ELR (cell line): Measurements from ENCODE around the gene PLCB4.

Experiments
- DNase-seq: peaks from one replicate; pipeline ENCODE4 v3.0.0-alpha.2; 2015; ENCODE audit warnings: low read depth

Gene PLCB4

DNA sequence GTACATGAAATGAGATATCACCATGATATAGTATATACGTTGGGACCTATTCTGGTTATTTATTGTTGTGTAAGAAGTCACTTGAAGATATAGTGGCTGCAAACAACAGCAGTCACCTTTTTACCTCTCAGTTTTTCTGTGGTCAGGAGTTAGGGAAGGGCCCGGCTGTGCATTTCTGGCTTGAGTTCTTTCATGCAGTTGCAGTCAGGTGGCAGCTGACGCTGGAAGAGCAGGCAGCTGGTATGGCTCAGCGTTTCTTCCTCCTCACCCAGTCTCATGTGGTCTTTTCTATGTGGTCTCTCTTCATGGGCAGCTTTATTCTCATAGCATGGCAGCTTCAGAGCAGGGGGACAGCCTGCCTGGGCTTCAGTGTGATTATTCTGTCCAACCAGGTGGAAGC is 154.4 kb downstream of the PLCB4 start:
- DNase-seq = no peak

DNA sequence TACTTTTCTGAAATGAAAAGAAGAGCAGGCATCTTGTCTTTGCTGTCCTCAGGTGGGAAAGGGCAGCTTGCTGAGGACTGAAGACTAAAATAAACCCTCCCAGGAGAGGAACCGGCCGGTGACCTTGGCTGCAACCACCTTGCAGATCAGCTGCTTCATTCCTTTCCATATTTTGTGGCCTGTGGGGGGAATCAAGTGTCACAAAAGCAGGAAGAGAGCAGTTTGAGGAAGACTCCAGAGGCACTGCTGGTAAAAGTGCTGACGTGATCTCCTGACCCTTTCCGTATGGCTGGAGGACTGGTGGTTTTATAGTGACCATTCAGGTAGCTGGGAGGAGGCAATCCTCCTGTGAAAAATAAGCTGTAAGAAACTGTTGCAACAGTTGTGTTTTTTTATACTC is 157.0 kb downstream of the PLCB4 start:
- DNase-seq = no peak

DNA sequence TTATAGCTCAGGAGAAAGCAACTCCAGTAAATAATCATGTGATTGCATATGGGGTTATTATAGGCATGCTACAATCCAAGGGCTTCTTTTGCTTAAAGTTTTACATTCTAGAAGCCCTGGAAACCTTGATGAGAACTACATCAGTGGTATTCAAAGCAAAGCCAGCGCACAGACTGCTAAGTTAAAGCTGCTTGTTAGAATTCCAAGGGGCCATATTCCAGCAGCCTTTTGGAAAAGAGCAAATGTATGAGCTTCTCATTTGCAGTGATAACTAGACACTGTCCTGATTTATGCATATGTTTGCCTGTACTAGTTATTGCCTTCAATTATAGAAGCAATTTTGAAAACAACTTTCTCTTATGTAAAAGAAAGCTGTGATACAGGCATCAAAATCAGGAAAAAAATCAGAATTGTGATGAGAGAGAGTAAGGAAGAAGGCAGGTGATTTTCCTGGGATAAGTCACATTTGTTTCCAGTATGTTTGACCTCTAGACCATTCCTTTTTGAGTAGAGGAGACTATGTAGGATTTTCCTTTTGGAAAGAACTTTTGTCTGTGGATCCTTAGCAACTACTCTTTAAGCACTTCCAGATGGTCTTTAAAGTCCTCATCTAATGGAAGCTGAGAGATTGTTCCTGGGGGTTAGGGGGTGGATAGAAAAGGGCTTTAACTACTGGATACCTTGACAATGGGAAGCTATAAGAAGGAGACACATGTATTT is 159.2 kb downstream of the PLCB4 start:
- no peak for DNase-seq

GRCh38 chr20:9228774-9229450 is 160.0 kb downstream of the PLCB4 start:
- no peak for DNase-seq

DNA sequence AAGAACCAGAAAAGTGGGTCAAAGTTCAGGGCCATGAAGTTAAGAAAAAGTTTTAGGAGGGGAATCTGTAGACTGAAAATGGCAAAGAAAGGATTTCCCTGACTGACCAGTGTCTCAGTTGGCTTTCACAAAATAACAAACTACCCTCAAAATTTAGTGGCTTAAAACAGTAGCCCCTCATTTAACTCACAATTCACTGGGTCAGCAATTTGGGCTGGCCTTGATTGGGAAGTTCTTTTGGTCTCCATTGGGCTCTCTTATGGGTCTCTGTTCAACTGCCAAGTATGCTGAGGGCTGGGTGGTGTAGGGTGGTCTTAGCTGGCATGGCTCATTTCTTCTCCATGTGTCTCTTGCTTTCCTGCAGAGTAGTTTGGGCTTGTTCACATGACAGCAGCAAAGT is 161.5 kb downstream of the PLCB4 start:
- DNase-seq = no peak

DNA sequence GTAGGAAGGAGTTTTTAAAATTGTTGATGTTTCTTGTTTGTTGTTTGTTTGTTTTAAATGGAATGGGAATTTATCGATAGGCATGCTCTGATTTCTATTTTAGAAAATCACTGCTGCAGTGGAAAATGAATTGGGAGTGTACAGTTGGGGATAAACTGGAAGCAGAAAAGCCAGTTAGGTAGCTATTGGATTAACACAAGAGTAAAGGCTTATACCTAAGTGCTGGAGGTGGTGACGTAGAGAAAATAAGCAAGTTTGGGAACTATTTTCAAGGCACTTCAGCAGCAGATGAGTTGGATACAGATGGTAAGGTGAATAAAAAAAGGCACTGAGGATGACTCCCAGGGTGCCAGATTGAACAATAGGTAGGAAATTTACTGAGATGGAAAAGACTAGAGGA is 164.9 kb downstream of the PLCB4 start:
- no peak for DNase-seq

DNA sequence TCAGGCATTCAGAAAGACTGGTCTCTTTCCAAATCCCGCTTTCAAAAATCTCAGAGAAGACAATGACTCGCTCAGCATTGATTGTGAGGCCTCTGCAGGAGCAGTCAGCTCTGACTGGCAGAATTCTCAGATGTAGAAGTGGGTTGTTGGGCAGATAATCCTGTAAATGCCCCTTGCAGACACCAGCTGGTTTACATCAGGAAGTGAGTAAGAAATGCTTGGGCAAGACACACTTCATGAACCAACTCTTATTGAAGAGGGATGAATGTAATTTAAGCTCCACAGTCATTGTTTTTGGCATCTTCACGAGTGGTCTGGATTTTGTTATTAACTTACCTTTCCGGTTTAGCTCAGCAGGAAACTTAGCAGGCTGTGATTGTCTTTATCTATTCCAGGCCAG is 166.6 kb downstream of the PLCB4 start:
- DNase-seq = peak; percentile 71

GRCh38 chr20:9236458-9236857 is 167.6 kb downstream of the PLCB4 start:
- DNase-seq = no peak

DNA sequence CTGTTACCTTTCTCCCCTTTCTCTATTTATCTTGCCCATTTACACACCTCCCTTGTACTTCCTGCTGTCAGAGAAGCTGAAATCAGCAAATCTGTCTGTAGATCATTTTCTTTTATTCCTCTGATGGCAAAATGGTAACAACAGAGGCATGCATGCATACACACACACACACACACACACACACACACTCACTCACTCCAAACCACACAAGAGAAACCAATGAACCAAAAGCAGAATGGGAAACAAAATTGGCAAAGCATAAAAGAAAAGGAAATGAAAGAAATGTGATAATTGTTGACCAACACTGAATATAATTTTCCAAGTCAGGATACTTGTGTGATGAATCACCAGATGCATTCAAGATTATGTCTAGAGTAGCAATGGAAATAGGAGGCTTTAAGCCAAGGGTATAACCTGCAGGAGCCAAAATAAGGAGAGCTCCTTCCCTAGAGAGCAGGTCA is 172.4 kb downstream of the PLCB4 start:
- peak; percentile 71 for DNase-seq

- DNase-seq = peak; percentile 60
Measured at GRCh38 chr20:9241721-9242427, 173.0 kb downstream of the PLCB4 start.

DNA sequence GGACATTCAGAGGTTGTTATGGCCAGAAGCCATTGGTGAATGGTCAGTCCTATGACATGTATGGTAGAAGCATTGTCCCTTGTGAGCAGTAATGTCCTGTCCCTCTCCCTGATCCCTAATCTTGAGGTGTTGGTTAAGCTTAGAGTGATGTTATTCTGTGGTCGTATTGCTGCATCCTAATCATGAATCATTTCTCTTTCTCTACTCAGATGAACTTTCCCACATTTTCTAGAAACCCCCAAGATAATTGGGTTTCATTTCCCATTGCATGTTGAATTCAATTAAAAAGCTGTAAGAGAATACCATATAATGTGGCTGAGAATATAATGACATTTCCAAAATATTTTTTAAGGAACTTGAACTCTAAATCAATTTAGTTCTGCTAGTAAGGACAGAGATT is 175.1 kb downstream of the PLCB4 start:
- DNase-seq = no peak

- DNase-seq = no peak
Measured at GRCh38 chr20:9244811-9245210, 175.9 kb downstream of the PLCB4 start.

DNA sequence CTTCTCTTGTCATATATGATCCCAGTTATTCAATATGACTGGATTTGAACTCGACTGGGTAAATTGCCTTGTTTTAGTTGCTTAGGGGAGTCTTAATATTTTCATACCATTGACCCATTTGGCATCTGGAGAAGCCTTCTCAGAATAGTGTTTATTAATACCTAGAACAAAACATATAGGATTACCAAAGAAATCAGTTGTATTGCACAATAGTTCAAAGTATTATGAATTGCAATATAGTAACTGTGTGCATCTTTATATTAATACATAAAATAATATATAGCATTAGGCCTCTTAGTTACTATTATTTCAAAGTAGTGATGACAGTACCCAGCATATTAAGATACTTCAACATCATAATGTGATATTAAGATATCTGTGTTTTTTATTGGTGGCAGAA is 177.8 kb downstream of the PLCB4 start:
- DNase-seq = no peak

DNA sequence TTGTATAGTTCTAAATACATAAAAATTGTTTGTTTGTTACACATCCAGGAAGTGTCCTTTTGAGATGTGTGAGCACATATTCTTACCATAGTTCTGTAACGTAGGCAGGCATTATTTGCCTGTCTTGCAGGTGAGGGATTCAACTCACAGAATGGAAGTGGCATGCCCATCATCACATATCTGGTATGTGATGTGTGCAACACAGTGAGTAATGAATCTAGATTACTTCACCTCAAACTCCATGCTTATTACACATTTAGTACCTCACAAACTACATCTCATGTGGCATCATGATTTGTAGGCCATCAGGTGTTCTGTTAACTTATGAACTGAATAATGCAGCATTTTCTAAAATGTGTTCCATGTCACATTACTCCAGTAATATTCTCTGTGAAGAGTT is 181.6 kb downstream of the PLCB4 start:
- DNase-seq = no peak

DNA sequence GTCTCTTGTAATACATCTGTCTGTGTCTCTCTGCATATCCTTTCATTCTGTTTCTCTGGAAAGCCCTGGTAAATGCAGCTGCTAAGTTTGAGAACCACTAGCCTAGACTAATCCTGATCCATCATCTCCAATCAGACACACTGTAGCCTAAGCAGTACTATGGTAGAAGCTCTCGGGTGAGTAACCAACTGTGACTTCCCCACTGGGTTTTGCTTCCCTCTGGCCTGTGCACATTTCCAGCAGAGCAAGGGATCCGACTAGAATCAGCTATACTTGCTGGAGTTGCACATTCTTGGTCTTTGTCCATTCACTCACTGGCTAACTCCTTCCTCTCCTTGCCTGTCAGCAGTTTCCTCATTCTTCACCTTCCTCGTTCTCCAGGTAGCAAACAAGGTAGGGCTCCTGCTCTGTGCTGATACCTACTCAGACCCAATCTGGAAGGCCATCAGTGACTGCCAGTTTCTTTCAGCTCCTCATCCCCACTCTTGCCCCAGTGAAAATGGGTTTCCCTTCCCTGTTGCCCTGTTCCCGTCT is 184.2 kb downstream of the PLCB4 start:
- DNase-seq = no peak

DNA sequence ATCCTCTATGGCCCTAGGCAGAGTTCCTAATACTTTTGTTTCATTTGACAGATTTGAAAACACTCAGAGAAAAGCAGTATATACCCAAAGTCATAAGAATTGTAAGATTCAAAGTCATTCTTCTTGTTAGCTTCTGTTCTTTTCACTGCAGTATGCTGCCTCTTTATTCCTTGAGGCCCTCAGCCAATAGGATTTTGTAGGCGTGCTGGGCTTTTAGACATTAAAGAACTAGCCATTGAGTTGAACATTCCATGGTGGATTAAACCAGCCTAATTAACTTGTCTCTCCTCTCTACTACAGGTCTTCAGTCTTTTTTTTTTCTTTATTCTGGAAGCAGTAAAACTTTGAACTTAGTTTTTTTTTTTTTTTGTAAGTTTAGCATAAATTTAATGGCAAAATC is 186.3 kb downstream of the PLCB4 start:
- no peak for DNase-seq

- DNase-seq = no peak
Measured at GRCh38 chr20:9256393-9256792, 187.5 kb downstream of the PLCB4 start.

GRCh38 chr20:9258901-9259300 is 190.0 kb downstream of the PLCB4 start:
- no peak for DNase-seq

GRCh38 chr20:9260027-9260426 is 191.1 kb downstream of the PLCB4 start:
- no peak for DNase-seq

GRCh38 chr20:9261781-9262180 is 192.9 kb downstream of the PLCB4 start:
- no peak for DNase-seq

DNA sequence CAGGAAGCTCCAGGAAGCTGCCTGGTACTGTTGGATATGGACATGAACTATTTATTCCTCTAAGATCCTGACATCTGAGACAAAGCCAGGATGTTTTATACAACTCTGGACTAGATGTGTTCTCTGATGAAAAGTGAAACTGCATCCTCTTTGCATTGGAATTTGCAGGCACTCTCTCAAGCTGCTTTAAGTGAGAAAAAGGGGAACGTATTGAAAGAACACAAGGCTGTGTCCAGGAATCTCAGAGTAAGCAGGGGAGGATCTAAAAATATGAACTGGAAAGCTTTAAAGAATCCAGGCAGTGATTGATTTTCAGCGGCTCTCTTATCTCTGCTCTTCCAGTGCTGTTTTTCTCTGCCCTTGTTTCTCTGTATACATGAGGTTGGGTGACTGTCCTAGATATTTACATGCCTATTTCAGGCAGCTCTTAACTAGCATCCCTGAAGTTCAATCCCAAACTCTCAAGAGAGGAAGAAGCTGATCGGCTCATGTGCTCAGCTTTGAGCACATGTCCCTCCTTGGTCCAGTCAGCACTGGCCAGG is 193.8 kb downstream of the PLCB4 start:
- DNase-seq = no peak

- DNase-seq = peak; percentile 23
Measured at GRCh38 chr20:9269280-9269971, 200.5 kb downstream of the PLCB4 start.
